SK-N-MC (cell line): ENCODE results near the gene JCHAIN.

Experiments
- EZH2 ChIP-seq: fragments of 200-600 bp; sonication (generic); IDR thresholded peaks from one replicate; pipeline ENCODE4 v1.6.1; 2017; ENCODE audit warnings: antibody characterized with exemption
- FOXP2 ChIP-seq: optimal IDR thresholded peaks from 2 replicates; pipeline ENCODE3; 2011; ENCODE audit warnings: mild to moderate bottlenecking, moderate library complexity; ENCODE audit not compliant: insufficient read depth; ENCODE audit errors: extremely low read length, control extremely low read depth
- POLR2AphosphoS5 ChIP-seq: IDR thresholded peaks from 2 replicates; pipeline ENCODE4 v1.6.1; 2012; ENCODE audit warnings: mild to moderate bottlenecking, low read depth, low read length, borderline replicate concordance

DNA sequence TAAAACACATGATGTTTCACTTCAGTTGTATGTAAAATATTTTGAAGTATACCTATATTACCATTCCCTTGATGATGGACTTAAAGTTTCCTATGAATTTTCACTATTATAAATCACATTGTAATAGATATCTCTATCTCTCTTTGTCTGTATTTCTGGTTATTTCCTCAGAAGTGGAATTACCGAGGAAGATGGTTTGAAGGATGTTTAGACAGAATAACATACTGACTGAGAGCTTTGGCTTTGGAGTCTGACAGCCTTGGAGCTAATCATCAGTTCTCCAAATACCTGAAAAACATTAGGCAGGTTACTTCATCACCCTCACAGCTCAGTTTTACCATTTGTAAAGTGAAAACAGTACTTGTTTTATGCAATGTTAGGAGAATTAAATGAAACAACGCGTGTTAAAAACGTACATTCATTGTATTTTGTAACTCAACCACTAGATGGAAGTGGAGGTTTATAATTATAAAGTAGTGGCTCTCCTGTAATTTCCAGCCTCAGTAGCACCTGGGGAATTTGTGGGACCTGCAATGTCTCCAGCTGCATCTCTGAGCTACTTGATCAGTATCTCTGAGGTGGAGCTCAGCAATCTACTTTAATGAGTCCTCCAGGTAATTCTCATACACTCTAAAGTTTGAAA, 14.3 kb downstream of the JCHAIN start:
- TF ChIP-seq POLR2AphosphoS5 (no peak), EZH2 (no peak), FOXP2 (no peak)
